Tracheal epithelial cell (primary cell): ENCODE data around the gene LIPM. TPM values are rescaled to one million over a fixed set of nuclear protein-coding genes. Genes with fewer than 3 reads are reported as not detected.

Experiments used
- total RNA-seq: library from RNA; depleted of rRNA; stranded (reverse); fragments of >200 nt; gene quantifications from 2 replicates; pipeline ENCODE4 v1.2.1, GENCODE V29; 2014

The LIPM gene, protein sequence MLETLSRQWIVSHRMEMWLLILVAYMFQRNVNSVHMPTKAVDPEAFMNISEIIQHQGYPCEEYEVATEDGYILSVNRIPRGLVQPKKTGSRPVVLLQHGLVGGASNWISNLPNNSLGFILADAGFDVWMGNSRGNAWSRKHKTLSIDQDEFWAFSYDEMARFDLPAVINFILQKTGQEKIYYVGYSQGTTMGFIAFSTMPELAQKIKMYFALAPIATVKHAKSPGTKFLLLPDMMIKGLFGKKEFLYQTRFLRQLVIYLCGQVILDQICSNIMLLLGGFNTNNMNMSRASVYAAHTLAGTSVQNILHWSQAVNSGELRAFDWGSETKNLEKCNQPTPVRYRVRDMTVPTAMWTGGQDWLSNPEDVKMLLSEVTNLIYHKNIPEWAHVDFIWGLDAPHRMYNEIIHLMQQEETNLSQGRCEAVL
- not detected in 2 replicates for total RNA-seq

DNA sequence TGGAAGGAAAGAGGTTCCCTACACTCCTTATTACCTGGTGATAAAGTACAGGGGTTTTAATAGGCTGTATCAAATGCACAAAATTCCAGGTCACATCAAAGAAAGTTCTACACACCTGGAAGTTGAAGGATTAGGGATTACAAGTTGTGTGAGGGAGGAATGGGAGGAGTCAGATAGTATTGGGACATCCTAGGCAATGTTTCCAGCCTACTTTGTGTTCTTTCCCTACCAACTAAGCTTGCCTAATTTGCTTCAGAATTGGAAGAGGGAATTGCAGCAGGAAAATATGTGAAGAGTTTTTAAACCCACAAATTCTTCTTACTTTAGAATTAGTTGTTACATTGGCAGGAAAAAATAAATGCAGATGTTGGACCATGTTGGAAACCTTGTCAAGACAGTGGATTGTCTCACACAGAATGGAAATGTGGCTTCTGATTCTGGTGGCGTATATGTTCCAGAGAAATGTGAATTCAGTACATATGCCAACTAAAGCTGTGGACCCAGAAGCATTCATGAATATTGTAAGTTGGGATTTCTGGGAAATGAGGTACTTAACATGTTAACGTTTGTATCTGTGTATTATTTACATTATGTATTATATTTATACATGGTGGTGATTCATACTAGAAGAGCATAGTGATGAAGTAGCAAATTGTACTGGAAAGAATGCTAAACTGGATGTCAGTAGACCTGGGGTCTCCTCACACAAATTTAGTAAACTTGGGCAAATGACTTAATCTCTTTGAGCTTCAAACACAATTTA, at the start of gene LIPM:
TSS of gene LIPM (plus strand) at position 208 of the 763 bp plus-strand sequence. CDS start at position 375, 167 bp downstream.

DNA sequence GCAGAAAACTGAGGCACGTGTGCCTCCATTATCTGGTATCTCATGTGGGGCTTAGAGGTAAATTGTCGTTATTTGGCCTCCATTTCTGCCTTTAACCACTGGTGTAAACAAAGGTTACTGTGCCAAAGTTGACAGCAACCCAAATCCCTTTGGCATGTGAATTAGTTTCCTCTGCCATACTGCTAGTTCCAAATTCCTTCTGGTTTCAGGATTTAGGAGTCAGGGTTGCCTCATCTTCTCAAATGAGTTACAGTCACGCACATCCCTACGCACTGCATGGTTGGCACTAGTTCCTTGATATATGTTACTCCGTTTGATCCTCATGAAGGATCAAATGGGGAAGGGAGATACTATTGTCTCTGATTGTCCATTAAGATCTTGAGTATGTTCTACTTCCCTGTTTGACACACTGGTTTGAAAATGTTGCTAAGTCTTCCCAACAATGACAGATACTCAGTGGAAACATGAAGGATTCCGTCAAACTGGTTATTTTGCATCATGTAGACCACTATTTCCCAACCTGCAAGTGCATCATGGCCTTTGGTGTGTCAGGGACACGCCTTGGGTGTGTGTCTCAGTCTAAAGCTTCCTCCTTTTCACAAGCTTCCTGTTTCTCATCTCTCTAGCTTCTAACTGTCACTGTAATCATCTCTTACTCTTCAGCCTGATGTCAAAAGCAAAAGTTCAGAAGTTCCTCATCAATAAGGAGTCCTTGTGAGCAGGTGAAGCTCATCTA, 43.0 kb upstream of the LIPM start, which contains the start of gene LIPN:
TSS of gene LIPN (plus strand) at position 655 of the 736 bp plus-strand sequence. CDS start 1,386 bp downstream, outside the sequence.

DNA sequence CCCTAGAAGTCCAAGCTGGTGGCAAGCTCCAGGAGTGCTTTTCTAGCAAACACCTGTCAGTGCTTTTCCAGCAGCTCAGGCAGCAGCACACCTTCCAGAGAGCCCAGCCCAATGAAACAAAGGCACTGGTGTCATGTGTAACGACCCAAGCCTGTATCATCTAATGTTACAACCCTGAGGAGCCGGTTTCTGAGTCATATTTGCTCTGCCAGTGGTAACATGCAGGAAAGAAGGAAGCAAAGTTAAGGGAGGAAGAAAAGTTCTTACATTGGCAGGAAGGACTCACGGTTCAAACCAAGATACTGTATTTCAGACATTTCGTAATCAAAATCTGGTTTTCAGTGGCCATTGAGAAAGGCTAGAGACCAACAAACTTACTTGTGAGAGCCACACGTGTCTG, 49.2 kb downstream of the LIPM start, which contains the start of gene ANKRD22:
TSS of gene ANKRD22 (minus strand) at position 139 of the 400 bp plus-strand sequence. CDS start 237 bp downstream, outside the sequence.

Other genes with a start within 250 kb of the LIPM start
- 9.6 and 16.6 TPM in 2 replicates for gene RNLS, start 219.4 kb upstream of the LIPM start, total RNA-seq
- not detected in 2 replicates for gene LIPJ, start 216.0 kb upstream of the LIPM start, total RNA-seq
- gene LIPF, start 138.3 kb upstream of the LIPM start, total RNA-seq = not detected in 2 replicates
- gene LIPK, start 96.5 kb upstream of the LIPM start, total RNA-seq = 0.43 and 0.48 TPM in 2 replicates
- gene LIPN, start 42.7 kb upstream of the LIPM start, total RNA-seq = not detected in 2 replicates
- 9.2 and 10.1 TPM in 2 replicates for gene ANKRD22, start 49.1 kb downstream of the LIPM start, total RNA-seq
- 3.0 and 3.9 TPM in 2 replicates for gene STAMBPL1, start 77.5 kb downstream of the LIPM start, total RNA-seq
- gene ACTA2, start 150.0 kb downstream of the LIPM start, total RNA-seq = 11.6 and 15.3 TPM in 2 replicates
- gene FAS, start 188.1 kb downstream of the LIPM start, total RNA-seq = 40.1 and 46.3 TPM in 2 replicates